Mucosa of rectum (tissue), 2 donors: ENCODE results near the gene PORCN.

Source experiments
- H3K27ac ChIP-seq, 2 donors: one replicate each; pipeline ENCODE4 v1.7.0; 2013; ENCODE audit warnings: inconsistent platforms in 2 of 2, low read depth in 2 of 2, low read length in 2 of 2
- H3K27me3 ChIP-seq, 2 donors: one replicate each; pipeline ENCODE4 v1.7.0; 2013; ENCODE audit warnings: low read length in 2 of 2; ENCODE audit not compliant: control insufficient read depth in 2 of 2, insufficient read depth in 2 of 2
- H3K36me3 ChIP-seq, 2 donors: one replicate each; pipeline ENCODE4 v1.7.0; 2013; ENCODE audit warnings: low read length in 2 of 2; ENCODE audit not compliant: control insufficient read depth in 2 of 2, insufficient read depth in 2 of 2
- H3K4me1 ChIP-seq, 2 donors: one replicate each; pipeline ENCODE4 v1.7.0; 2013; ENCODE audit warnings: low read length in 2 of 2, mild to moderate bottlenecking in 1 of 2; ENCODE audit not compliant: control insufficient read depth in 2 of 2, insufficient read depth in 2 of 2
- H3K4me3 ChIP-seq, 2 donors: one replicate each; pipeline ENCODE4 v1.7.0; 2013; ENCODE audit warnings: low read length in 2 of 2
- H3K9ac ChIP-seq, 2 donors: one replicate each; pipeline ENCODE4 v1.7.0; 2013; ENCODE audit warnings: low read length in 2 of 2, low read depth in 1 of 2, mild to moderate bottlenecking in 1 of 2
- H3K9me3 ChIP-seq, 2 donors: one replicate each; pipeline ENCODE4 v1.7.0; 2013; ENCODE audit warnings: low read length in 2 of 2; ENCODE audit not compliant: control insufficient read depth in 2 of 2
- donor health status: healthy.
- donor health status: Normal muscosa, but diverticular disease.

PORCN gene

DNA sequence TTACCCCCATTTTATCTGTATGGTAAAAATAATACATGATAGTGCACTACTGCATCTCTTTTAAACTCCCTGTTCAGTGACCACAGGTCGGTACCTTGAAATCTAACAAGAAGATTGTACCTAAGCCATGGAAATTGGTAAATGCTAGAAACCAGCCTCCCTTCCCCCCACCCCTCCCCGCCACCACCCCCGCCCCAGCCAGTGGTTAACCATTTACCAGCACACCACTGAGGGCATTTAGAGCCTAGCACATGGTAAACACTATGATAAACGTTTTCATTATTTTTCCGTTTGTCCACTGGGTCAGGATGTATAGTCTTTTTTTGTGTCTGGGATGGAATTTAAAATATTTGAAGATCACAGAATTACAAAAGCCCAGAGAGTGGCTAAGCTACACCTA lies 33.5 kb upstream of the PORCN start:
- Histone ChIP-seq H3K4me1 (peaks cover 6 to 8% of the 10 kb centered on the region in 2 donors), H3K9me3 (no peaks in the 10 kb centered on the region), H3K27ac (peak overlapping the region; percentile 60 to 64), H3K36me3 (no peaks in the 10 kb centered on the region), H3K27me3 (no peaks in the 10 kb centered on the region), H3K4me3 (peak overlapping the region; percentile 78 to 79), H3K9ac (no peak overlapping the region)

GRCh38 chrX:48475774-48476577 lies 32.8 kb upstream of the PORCN start, which contains the start of gene FTSJ1:
TSS of gene FTSJ1 (plus strand) at chrX:48476199. CDS start at chrX:48478048, 1,849 bp downstream.
- Histone ChIP-seq H3K36me3 (peaks cover 0 to 2% of the 10 kb centered on the region in 2 donors), H3K27me3 (no peaks in the 10 kb centered on the region), H3K9ac (peak within 1 kb of the TSS; percentile 76 to 80), H3K27ac (peak within 1 kb of the TSS; percentile 60 to 64), H3K4me3 (peak within 1 kb of the TSS; percentile 78 to 79), H3K9me3 (no peaks in the 10 kb centered on the region), H3K4me1 (peaks cover 6 to 8% of the 10 kb centered on the region in 2 donors)

- Histone ChIP-seq H3K4me3 (peak overlapping the region; percentile 78 to 79), H3K4me1 (peaks cover 6 to 8% of the 10 kb centered on the region in 2 donors), H3K36me3 (peaks cover 3 to 7% of the 10 kb centered on the region in 2 donors), H3K27me3 (no peaks in the 10 kb centered on the region), H3K9me3 (no peaks in the 10 kb centered on the region), H3K27ac (no peak overlapping the region), H3K9ac (peak overlapping the region; percentile 76 to 80)
Measured at GRCh38 chrX:48476919-48477318, 31.9 kb upstream of the PORCN start.

- peaks cover 6 to 8% of the 10 kb centered on the region in 2 donors for H3K4me1 ChIP-seq
- no peaks in the 10 kb centered on the region for H3K9me3 ChIP-seq
- no peak overlapping the region for H3K9ac ChIP-seq
- no peak overlapping the region for H3K4me3 ChIP-seq
- no peaks in the 10 kb centered on the region for H3K27me3 ChIP-seq
- H3K27ac ChIP-seq = no peak overlapping the region
- H3K36me3 ChIP-seq = peaks cover 6 to 15% of the 10 kb centered on the region in 2 donors
Measured at GRCh38 chrX:48477960-48478755, 30.6 kb upstream of the PORCN start.

- H3K27me3 ChIP-seq = no peaks in the 10 kb centered on the region
- H3K4me3 ChIP-seq = no peak overlapping the region
- no peak overlapping the region for H3K27ac ChIP-seq
- H3K9ac ChIP-seq = no peak overlapping the region
- peaks cover 6 to 8% of the 10 kb centered on the region in 2 donors for H3K4me1 ChIP-seq
- no peaks in the 10 kb centered on the region for H3K9me3 ChIP-seq
- H3K36me3 ChIP-seq = peaks cover 6 to 18% of the 10 kb centered on the region in 2 donors
Measured at GRCh38 chrX:48478806-48479205, 30.0 kb upstream of the PORCN start.

GRCh38 chrX:48480142-48480541 lies 28.6 kb upstream of the PORCN start:
- H3K27me3 ChIP-seq = no peaks in the 10 kb centered on the region
- H3K9me3 ChIP-seq = no peaks in the 10 kb centered on the region
- H3K4me3 ChIP-seq = no peak overlapping the region
- H3K36me3 ChIP-seq = peaks cover 6 to 18% of the 10 kb centered on the region in 2 donors
- H3K4me1 ChIP-seq = peaks cover 6 to 8% of the 10 kb centered on the region in 2 donors
- no peak overlapping the region for H3K9ac ChIP-seq
- H3K27ac ChIP-seq = no peak overlapping the region

GRCh38 chrX:48480583-48480982 lies 28.2 kb upstream of the PORCN start:
- Histone ChIP-seq H3K9me3 (no peaks in the 10 kb centered on the region), H3K36me3 (peaks cover 6 to 18% of the 10 kb centered on the region in 2 donors), H3K4me1 (peaks cover 6 to 8% of the 10 kb centered on the region in 2 donors), H3K4me3 (no peak overlapping the region), H3K27ac (no peak overlapping the region), H3K27me3 (no peaks in the 10 kb centered on the region), H3K9ac (no peak overlapping the region)

DNA sequence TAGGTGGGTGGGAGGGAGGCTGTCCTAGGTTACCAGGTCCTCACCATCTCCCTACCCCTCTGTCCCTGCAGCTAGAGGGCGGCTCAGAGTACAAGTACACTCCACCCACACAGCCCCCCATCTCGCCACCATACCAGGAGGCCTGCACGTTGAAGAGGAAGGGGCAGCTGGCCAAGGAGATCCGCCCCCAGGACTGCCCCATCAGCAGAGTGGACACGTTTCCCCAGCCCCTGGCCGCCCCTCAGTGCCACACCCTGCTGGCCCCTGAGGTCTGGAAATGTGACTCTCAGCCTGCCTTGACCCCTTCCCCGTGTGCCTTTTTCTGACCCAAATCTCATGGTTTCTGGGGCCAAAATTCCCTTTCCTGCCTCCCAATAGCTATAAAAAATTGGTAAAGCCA lies 26.3 kb upstream of the PORCN start:
- Histone ChIP-seq H3K9ac (no peak overlapping the region), H3K9me3 (no peaks in the 10 kb centered on the region), H3K36me3 (peaks cover 6 to 18% of the 10 kb centered on the region in 2 donors), H3K4me1 (peaks cover 0 to 2% of the 10 kb centered on the region in 2 donors), H3K4me3 (no peak overlapping the region), H3K27ac (no peak overlapping the region), H3K27me3 (no peaks in the 10 kb centered on the region)

GRCh38 chrX:48487362-48487798 lies 21.4 kb upstream of the PORCN start:
- H3K9me3 ChIP-seq = no peaks in the 10 kb centered on the region
- H3K4me1 ChIP-seq = no peaks in the 10 kb centered on the region
- no peaks in the 10 kb centered on the region for H3K27me3 ChIP-seq
- no peak overlapping the region for H3K9ac ChIP-seq
- no peak overlapping the region for H3K27ac ChIP-seq
- peaks cover 2 to 6% of the 10 kb centered on the region in 2 donors for H3K36me3 ChIP-seq
- H3K4me3 ChIP-seq = no peak overlapping the region

DNA sequence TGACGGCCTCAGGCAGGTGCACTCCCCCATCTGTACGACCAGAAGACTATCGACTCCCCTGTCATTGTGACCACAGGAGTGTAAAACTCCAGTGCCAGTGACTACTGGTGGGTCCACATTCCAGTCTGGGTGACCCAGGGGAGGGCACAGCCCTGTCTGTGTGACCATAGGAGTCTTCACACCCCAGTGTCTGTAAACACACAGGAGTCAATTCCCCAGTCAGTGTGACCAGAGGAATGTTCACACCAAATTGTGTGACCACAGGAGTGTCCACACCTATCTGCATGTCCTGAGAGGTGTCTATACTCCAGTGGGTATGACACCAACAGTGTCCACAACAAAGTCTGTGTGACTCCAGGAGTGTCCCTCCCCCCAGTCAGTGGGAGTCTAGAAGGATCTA lies 20.8 kb upstream of the PORCN start:
- H3K9me3 ChIP-seq = no peaks in the 10 kb centered on the region
- H3K4me3 ChIP-seq = no peak overlapping the region
- no peak overlapping the region for H3K9ac ChIP-seq
- no peaks in the 10 kb centered on the region for H3K27me3 ChIP-seq
- peaks cover 0 to 3% of the 10 kb centered on the region in 2 donors for H3K36me3 ChIP-seq
- H3K4me1 ChIP-seq = no peaks in the 10 kb centered on the region
- no peak overlapping the region for H3K27ac ChIP-seq
